HG03139 (cell line): ENCODE data around the gene KIF22.
A peak's percentile ranks its signal among the peaks of the same experiment; 100 is the strongest.
"Not testable (repeated sequence)": the region's sequence is repeated elsewhere in the genome, so short reads cannot be mapped to it uniquely, and the experiment has no call there.

Experiments used
- ATAC-seq: cut with Tn5 transposase; IDR thresholded peaks from one replicate; pipeline ENCODE4 v1.9.1; 2021; ENCODE audit not compliant: unreplicated experiment

The KIF22 gene

DNA sequence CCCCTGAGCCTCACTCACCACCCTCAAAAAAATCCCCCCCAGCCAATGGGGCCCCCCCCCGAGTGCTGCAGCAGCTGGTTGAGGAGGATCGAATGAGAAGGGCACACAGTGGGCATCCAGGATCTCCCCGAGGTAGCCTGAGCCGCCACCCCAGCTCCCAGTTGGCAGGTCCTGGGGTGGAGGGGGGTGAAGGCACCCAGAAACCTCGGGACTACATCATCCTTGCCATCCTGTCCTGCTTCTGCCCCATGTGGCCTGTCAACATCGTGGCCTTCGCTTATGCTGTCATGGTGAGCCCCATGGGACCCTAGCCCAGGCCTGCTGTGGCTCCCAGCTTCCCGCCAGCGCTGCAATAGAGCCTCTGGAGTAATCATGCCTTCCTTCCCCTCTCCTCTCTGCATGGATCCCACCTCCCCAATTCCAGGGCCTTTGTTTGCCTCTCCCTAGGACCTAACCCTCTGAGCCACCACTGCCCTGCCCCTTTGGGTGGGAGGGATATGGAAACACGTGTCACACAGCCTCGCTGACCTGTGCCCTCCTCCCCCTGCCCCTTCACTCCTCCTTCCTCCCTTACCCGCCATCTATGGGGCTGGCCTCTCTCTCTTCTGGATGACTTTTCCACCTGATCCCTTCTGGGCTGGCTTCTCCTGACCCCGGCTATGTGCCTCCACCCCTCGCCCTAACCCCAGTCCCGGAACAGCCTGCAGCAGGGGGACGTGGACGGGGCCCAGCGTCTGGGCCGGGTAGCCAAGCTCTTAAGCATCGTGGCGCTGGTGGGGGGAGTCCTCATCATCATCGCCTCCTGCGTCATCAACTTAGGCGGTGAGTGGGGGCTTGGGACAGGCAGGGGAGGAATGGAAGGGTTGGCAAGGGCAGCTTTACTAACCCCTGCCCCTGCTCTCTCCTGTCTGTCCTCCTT is 23.4 kb downstream of the KIF22 start:
- no peak for ATAC-seq

DNA sequence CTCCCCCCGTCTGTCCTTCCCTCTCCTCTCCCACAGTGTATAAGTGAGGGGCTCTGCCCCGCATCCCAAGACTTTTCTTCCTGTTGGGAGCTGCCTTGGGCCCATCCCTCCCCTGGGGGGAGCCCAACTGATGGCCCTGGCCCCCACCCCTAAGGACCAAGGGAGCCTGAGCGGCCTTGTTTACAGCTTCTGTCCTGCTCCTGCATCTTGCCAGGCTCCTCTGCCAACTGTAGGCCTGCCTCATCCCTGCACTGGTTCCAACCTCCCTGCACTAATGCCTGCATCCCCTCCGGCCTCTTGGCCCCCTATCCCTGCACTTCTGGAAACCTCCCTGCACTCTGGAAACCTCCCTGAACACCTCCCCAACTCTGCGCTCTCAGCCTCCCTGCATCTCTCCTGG is 24.0 kb downstream of the KIF22 start:
- no peak for ATAC-seq

DNA sequence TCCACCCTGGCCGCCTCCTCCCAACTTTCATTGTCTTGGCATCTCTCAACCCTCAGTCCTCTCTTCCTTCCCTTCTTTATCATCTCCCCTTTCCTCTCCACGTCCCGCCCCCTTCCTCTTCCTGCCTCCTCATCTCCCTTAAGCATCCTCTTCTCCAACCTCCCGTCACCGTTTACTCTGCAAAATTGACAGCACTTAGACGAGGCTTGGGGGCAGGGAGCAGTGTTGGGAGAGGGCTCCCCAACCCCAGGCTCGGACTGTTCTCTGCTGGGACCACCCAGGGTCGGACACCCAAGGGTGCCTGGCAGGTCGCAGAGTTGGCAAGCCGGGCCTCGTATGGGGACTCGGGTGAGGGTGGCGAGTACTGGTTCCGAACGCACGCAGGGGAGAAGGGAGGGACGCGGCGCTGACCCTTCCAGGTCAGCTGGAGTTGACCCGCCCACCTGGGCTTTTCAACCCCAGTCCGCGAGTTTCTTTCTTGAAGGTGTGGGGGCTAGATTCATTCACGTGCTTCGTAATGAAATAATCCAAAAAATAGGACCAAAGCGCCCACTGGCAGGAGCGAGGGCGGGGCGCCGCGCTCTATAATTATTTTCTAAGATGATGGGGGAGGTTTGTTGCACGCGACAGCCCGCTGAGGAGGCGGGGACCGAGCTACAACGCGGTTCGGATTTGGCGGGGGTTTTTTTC is 24.6 kb downstream of the KIF22 start:
- no peak for ATAC-seq

DNA sequence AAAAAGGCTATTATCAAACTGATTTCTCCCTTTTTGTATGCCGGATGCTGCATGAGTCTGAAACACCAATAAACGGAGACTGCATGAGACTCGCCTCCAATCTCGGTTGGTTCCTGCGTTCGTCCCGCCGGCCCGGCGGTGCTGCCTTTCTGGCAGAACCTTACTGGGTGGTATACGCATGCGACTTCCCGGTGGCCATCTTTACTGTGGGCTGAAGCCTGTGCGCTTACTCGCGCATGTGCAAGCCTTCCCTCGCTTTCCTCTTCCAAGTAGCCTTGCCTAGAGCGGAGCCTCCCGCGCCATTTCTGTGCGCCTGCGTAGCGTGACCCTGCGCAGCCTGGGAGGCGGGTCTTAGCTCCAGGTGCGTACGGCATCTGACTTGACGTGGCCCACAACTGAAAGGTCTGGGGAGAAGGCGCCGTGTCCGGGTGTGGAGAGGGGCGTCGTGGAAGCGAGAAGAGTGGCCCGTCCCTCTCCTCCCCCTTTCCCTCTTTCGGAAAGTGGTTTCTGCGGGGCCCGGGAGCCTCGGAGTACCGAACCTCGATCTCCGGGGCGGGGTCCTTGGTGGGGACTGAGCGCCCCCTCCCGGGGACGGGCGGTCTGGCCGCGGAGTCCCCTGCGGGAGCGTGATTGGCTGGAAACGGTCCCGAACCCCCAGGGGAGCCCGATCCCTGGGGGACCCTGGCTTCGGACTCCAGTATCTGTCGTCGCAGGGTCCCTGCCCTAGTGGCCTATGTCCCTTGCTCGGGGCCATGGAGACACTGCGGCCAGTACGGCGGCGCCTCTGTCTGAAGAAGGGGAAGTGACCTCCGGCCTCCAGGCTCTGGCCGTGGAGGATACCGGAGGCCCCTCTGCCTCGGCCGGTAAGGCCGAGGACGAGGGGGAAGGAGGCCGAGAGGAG is 25.5 kb downstream of the KIF22 start, which contains the start of gene PAGR1:
Gene PAGR1, plus strand, starts transcription at position 360 of the 901 bp plus-strand sequence. Its CDS starts 374 bp downstream, at position 734.
- peak; percentile 50 for ATAC-seq

DNA sequence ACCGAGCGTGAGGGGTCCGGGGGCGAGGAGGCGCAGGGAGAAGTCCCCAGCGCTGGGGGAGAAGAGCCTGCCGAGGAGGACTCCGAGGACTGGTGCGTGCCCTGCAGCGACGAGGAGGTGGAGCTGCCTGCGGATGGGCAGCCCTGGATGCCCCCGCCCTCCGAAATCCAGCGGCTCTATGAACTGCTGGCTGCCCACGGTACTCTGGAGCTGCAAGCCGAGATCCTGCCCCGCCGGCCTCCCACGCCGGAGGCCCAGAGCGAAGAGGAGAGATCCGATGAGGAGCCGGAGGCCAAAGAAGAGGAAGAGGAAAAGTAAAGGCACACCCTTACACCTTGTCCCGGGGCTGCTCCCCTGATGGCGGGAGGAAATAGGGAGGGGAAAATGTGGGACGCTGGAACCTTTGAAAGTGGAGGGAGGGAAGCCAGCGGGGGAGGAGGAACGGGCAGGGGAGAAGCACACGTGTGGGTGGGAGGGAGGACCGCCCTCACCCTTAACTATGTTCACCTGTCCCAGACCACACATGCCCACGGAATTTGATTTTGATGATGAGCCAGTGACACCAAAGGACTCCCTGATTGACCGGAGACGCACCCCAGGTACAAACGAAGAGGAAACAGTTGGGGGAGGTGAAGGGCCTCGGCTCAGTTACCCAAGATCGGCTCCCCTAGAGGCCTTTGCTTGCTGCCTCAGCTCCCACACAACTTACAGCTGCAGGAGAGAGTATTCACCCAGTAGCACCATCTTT is 26.3 kb downstream of the KIF22 start:
- peak; percentile 8 for ATAC-seq

DNA sequence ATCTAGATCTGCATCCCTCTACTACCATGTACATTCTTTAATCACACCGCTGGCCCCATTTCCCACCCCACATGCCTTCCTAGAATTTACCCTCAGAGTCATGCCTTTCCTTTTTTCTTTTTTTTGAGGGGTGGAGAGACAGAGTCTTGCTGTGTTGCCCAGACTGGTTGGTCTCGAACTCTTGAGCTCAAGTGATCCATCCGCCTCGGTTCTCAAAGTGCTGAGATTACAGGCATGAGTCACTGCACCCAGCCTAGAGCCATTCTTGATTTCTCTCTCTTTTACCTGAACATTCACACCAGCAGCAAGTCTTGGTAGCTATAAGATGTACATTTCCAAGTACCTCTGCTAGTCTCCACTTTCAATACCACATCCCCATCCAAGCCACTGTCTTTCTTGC is 27.5 kb downstream of the KIF22 start:
- no peak for ATAC-seq

DNA sequence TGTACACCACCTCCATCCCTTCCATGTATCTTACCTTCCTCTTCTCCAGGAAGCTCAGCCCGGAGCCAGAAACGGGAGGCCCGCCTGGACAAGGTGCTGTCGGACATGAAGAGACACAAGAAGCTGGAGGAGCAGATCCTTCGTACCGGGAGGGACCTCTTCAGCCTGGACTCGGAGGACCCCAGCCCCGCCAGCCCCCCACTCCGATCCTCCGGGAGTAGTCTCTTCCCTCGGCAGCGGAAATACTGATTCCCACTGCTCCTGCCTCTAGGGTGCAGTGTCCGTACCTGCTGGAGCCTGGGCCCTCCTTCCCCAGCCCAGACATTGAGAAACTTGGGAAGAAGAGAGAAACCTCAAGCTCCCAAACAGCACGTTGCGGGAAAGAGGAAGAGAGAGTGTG is 29.0 kb downstream of the KIF22 start:
- no peak for ATAC-seq

DNA sequence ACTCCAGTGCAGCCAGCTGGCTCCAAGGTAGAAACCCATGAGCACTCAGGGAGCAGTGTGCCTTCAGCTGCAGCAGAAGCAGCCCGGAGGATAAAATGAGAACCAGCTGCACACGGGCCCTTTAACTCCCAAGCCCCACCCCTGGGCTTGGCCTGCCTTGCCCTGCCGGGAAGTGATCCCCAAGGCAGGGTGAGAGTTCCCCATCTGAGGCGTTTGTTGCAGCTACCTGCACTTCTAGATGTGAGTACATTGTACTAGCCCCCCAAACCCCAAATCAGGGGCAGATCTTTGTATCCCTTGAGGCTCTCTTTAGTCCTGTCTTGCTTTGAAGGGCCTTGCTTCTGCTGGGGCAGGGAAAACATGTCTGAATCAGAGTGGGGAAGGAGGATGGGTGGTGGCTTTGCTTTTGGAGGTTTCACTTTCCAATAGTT is 29.7 kb downstream of the KIF22 start, which contains the start of gene MVP:
Gene MVP, plus strand, starts transcription at position 192 of the 431 bp plus-strand sequence. CDS start 10,088 bp downstream, outside the sequence.
- ATAC-seq: no peak

DNA sequence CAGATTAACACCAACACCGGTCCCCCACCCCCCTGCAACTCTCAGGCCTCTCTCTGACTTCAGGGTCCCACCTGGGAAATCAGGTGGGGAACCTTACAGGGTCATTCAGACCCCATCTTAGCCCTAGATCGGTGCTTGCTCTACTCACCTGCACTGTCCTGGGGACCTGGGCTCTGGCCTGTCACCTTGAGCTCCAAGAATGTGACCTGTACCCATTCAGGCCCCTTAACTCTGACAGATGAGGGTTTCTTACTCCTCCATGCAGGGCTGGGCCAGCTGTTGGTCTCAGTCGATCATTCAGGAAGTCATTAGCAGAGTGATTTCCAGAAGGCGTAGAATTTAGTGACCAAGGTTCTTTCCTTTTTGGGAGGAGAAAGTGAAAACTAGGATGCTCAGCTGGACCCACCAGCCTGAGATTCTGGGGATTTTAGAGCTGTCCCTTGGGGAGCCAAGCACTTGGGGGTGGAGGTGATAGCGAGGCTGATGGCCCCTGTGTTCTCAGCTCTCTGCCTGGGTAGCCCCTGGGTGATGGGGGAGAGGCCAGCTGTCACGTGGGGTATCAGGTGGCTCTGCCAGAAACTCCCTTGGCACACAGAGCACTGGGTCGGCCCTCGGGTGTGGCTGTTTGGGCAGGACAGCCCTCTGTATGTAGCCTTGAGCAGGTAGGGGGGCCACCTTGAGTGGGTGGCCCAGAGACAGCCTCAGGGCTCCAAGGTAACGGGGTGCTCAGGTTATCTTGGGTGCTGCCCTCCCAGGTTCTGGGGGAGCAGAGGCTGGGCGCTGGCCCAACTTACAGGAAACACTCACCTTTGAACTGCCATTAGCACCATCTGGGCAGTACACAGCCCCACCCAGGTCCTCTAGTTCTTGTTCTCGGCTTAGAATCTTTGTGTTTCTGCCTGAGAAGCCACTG is 30.4 kb downstream of the KIF22 start:
- peak; percentile 37 for ATAC-seq

DNA sequence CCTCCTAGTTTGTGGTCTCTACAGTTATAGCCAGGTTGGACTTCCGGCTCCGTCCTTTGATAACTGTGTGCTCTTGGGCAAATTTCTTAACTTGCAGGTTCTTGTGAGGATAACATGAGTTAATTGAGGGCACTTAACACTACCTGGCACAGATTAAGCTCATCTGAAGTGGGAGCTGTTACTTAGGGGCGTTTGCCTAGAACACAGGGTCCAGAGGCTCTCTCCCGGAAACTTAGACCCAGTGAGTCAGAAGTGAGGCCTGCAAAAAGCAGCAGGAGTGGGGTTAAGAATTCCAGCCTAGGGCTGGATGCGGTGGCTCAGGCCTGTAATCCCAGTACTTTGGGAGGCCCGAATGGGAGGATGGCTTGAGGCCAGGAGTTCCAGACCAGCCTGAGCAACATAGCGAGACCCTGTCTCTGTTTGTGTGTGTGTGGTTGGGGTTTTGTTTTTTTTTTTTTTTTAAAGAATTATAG is 31.1 kb downstream of the KIF22 start:
- no peak for ATAC-seq

DNA sequence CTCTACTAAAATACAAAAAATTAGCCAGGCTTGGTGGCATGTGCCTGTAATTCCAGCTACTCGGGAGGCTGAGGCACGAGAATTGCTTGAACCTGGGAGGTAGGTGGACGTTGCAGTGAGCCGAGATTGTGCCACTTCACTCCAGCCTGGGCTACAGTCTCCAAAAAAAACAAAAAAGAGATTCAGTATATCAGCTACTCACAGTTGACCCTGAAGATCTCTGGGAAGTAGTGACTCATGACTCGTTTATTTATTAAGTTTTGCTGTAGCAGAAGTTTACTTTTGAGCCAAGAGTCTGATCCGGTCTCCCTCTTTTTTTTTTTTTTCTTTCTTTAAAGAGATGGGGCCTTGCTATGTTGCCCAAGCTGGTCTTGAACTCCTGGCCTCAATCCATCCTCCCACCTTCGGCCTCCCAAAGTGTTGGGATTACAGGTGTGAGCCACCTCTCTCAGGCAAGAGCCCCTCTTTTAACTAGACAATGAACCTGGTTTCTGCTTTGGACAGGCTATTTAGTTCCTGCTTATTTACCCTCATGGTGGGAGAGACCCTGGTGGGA is 34.1 kb downstream of the KIF22 start:
- ATAC-seq: no peak

DNA sequence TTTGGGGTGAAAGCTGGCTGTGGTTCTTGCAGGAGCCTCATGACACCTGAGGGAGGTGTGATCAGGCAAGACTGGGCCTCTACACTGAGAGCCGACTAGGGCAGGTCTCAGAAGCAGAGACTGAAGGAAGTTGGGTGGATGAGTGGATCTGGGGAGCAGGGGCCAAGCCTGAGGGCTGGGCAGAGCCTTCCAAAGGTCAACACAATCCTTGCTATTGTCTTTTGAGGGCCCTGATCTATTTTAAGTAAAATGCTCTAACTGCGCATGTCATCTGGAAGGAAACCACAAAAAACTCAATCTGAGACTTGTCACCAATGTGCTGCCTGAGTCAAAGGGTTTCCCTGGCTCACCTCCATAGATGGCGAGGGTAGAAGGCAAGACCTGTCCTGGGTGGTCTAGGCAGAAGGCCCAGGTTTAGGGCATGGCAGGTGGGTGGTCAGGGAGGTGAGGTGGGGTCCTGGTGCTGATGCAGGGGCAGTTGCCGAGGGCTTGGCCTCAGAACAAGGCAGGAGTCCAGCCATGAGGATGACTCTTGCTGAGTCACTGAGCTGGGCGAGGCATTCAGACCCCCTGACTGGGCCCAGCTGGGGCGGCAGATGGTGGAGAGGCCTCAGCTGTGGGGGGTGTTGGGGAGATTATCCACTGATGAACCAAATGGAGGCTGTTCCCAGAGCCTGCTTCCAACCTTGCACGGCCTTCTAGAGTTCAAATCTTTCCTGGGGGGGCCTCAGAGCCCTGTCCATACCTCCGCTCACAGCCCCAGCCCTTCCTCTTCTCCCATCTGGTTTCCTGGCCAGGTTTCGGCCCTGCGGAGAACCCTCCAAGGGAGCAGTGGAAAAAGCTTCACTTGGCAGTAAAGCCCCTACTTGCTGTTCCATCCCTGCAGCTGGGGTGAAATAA is 34.8 kb downstream of the KIF22 start:
- no peak for ATAC-seq

DNA sequence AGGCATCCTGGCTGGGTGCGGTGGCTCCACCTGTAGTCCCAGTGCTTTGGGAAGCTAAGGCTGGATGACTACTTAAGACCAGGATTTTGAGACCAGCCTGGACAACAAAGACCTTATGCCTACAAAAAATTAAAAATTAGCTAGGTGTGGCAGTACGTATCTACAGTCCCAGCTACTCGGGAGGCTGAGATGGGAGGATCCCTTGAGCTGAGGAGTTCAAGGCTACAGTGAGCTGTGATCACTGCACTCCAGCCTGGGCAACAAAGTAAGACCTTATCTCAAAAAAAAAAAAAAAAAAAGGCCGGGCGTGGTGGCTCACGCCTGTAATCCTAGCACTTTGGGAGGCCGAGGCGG is 35.8 kb downstream of the KIF22 start:
- no peak for ATAC-seq

DNA sequence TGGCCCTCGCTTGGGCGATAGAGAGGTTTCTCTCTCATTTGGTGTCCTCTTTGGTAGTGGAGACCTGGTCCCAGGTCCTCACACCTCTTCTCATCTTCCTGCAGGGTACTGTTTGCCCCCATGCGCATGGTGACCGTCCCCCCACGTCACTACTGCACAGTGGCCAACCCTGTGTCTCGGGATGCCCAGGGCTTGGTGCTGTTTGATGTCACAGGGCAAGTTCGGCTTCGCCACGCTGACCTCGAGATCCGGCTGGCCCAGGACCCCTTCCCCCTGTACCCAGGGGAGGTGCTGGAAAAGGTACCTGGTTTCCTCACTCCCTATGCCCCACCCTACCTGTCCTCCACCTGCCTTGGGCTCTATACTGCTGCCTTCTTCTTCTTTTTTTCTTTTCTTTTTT is 40.2 kb downstream of the KIF22 start:
- no peak for ATAC-seq

DNA sequence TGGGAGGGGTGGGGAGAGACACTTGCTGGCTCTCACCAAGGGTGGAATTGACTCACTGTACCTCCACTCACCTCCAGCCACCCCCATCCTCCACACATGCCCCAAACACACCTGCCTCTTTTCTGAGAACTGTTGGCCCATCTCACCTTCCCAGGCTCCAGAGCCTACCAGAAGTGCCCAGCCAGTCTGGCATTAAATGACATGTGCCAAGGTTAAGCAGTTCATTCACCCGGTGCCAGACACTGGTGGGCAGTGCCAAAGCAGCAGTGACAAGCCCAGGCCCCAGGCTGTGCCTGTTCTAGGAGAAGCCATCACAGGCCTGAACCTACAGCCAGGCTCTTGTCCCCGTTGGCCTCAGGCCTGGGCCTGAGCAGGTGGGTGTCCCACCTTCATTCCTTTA is 40.9 kb downstream of the KIF22 start:
- ATAC-seq: no peak

DNA sequence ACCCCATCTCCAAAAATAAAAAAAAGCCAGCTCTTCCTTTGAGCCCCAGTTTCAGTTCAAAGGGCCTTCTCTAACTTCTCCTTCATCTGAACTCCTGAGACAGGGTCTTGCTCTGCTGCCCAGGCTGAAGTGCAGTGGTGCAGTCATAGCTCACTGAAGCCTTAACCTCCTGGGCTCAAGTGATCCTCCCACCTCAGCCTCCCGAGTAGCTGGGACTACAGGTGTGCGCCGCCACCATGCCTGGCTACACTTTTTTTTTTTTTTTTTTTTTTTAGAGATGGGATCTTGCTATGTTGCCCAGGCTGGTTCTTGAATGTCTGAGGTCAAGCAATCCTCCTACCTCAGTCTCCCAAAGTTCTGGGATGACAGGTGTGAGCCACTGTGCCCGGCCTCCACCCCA is 42.7 kb downstream of the KIF22 start:
- not testable (repeated sequence) for ATAC-seq

DNA sequence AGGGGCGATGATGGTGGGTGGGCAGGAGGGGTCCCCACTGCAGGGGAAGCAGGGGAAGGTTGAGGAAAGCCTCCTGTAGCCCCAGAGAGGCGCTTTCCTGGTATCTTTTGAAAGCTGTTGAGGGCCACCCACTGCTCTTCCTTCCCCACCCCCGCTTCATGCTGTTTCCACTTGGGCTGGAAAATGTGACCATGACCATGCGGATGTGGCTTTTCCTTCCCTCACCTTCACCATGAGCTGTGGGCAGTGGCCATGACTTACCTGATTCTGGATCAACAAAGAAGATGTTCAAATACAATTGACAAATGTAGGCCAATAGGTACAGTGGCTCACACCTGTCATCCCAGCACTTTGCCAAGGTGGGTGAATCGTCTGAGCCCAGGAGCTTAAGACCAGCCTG is 43.5 kb downstream of the KIF22 start:
- ATAC-seq: no peak

DNA sequence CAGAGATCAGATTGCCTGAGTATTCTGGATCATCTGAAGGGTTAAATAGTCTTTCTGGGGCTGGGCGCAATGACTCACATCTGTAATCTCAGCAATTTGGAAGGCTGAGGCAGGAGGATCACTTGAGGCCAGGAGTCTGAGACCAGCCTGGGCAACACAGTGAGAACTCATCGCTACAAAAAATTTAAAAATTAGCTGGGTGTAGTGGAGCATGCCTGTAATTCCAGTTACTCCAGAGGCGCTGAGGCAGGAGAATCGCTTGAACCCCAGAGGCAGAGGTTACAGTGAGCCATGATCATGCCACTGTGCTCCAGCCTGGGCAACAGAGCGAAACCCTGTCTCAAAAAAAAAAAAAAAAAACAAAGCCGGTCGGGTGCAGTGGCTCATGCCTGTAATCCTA is 45.4 kb downstream of the KIF22 start:
- no peak for ATAC-seq
